ENCODE data around the gene CES2. TPM values are rescaled to one million over a fixed set of nuclear protein-coding genes. Genes with fewer than 3 reads are reported as not detected.
A peak's percentile ranks its signal among the peaks of the same experiment; 100 is the strongest.

CES2 gene
- total and polyA plus RNA-seq, 9 of the 15 experiments (the other 6 are each of a cell fraction or from before 2014, with no cell fraction given) = 2.2 to 37.9 (median 24.4) TPM

DNA sequence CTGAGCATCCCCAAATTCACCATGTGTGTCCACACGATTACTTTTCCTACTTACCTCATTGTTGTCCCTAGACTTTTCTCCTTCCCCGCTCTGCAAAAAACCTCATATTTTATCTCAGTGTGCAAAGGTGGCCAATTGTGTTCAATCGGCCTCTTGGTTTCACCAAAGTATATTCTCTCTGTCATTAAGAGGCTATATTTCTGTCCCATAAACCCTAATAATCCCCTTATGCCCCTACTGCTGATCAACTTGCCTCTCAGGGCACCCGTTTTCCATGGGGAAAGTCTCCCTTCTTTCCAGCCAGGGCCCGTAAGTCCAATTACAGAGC lies 11.6 kb downstream of the CES2 start:
- POLR2A ChIA-PET = interaction anchor here (0.6 kb wide), 1 partner anchor 272 kb away, joined by 3 read pairs; no protein-coding TSS in a partner anchor
- intact Hi-C loops (cut with micrococcal nuclease) = loop anchor here (2.0 to 5.0 kb wide), 3 partner anchors 30 to 155 kb away; no protein-coding TSS in a partner anchor
- CTCF ChIA-PET (ENCODE audit: low intra/inter-chr PET ratio) = interaction anchor here (0.7 to 2.4 kb wide), 2 partner anchors 52 to 154 kb away, joined by 4 to 9 read pairs; no protein-coding TSS in a partner anchor

More for the DNA sequence above, 11.6 kb downstream of the CES2 start:
- Histone ChIP-seq H3K9me1 (ENCODE audit: control insufficient read depth, insufficient read depth, low read length) (no peaks in the 10 kb centered on the region), H4K20me1 (replicated peaks; ENCODE audit: control insufficient read depth, insufficient read depth, low read length) (no peaks in the 10 kb centered on the region), H3K27me3 (ENCODE audit: control insufficient read depth in 2 of 2, insufficient read depth in 2 of 2, low read length in 2 of 2) (no peaks in the 10 kb centered on the region), H3K9me3 (replicated peaks; ENCODE audit: control insufficient read depth, insufficient read depth, low read depth, low read length) (peaks cover 2% of the 10 kb centered on the region), H3K4me1 (replicated peaks in 1 of 2; ENCODE audit: control insufficient read depth in 2 of 2, insufficient read depth in 2 of 2, low read length in 2 of 2) (peaks cover 0 to 16% of the 10 kb centered on the region in 2 experiments; a peak in 1 of 5 replicates), H3K4me2 (ENCODE audit: insufficient read depth, low read length) (no peak overlapping the region), H3K4me3 (no peak overlapping the region), H3K36me3 (ENCODE audit: control insufficient read depth, insufficient read depth, low read length) (peaks cover 20% of the 10 kb centered on the region; the same call in 2 of the 3 replicates), H3K79me2 (ENCODE audit: control insufficient read depth, insufficient read depth, low read length) (no peaks in the 10 kb centered on the region), H2AFZ (ENCODE audit: low read depth, low read length) (peak overlapping the region; percentile 51; the same call in 1 of the 2 replicates), H3K9ac (ENCODE audit: insufficient read depth in 1 of 2, low read depth in 2 of 2, low read length in 2 of 2) (no peak overlapping the region), H3K27ac (ENCODE audit: extremely low read depth, low read depth, low read length) (no peak overlapping the region)
- no peak for DNase-seq (ENCODE audit: extremely low read depth in 1 of 4, low spot score in 3 of 4)
- TF ChIP-seq, protein P1, sequence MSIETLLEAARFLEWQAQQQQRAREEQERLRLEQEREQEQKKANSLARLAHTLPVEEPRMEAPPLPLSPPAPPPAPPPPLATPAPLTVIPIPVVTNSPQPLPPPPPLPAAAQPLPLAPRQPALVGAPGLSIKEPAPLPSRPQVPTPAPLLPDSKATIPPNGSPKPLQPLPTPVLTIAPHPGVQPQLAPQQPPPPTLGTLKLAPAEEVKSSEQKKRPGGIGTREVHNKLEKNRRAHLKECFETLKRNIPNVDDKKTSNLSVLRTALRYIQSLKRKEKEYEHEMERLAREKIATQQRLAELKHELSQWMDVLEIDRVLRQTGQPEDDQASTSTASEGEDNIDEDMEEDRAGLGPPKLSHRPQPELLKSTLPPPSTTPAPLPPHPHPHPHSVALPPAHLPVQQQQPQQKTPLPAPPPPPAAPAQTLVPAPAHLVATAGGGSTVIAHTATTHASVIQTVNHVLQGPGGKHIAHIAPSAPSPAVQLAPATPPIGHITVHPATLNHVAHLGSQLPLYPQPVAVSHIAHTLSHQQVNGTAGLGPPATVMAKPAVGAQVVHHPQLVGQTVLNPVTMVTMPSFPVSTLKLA (conservative IDR thresholded peaks at IDR 0.05) = 0 out of 4 replicates have a peak, but pooled peaks of 1 of the 2 experiments have one; percentile 13
- no peak for TF ChIP-seq ZNF23 (CRISPR knock-in tag; IDR thresholded peaks at IDR 0.05)
- 21% methylated on average over 5 of the region's 5 CpGs for WGBS (ENCODE audit: insufficient coverage, low coverage, missing lambda C conversion rate)
- in situ Hi-C loops (cut with MboI) = no loop called here
- BruUV-seq (replicated peaks) = no TSS peak
- FAIRE-seq = no peak
- ATAC-seq = no peak
